Choroid plexus epithelial cell (primary cell): ENCODE measurements around the gene IL10.
A peak's percentile ranks its signal among the peaks of the same experiment; 100 is the strongest.

ENCODE experiments used
- DNase-seq: peaks from one replicate; pipeline ENCODE4 v3.0.0-alpha.2; 2010; ENCODE audit warnings: low read depth
- H3K4me3 ChIP-seq: 2 replicates; pipeline ENCODE4 v1.5.1; 2011; ENCODE audit warnings: low read depth, mild to moderate bottlenecking, control low read depth, low read length, moderate library complexity
- CTCF ChIP-seq: conservative IDR thresholded peaks from 2 replicates; pipeline ENCODE4 v1.5.1; 2011; ENCODE audit warnings: low read depth, mild to moderate bottlenecking, control low read depth, inconsistent platforms, low read length, moderate library complexity

Gene IL10

DNA sequence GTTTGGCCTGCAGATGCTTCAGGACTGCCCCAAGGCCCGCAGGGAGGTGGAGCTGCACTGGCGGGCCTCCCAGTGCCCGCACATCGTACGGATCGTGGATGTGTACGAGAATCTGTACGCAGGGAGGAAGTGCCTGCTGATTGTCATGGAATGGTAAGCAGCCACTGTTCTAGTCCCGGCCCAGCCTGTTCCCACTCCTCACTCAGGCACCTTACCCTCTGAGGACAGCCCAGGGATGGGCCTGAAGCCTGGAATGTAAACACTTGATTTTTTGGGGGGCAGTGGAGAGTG lies 43.7 kb downstream of the IL10 start:
- TF ChIP-seq CTCF = no peak
- DNase-seq = no peak
- H3K4me3 ChIP-seq = no peak overlapping the region

- no peak overlapping the region for H3K4me3 ChIP-seq
- TF ChIP-seq CTCF = no peak
- DNase-seq = no peak
These were observed 44.2 kb downstream of the IL10 start for GRCh38 chr1:206727981-206728696.

GRCh38 chr1:206725109-206725963 lies 47.0 kb downstream of the IL10 start:
- peak; percentile 72 for DNase-seq
- TF ChIP-seq CTCF = peak; percentile 85
- H3K4me3 ChIP-seq = no peak overlapping the region

DNA sequence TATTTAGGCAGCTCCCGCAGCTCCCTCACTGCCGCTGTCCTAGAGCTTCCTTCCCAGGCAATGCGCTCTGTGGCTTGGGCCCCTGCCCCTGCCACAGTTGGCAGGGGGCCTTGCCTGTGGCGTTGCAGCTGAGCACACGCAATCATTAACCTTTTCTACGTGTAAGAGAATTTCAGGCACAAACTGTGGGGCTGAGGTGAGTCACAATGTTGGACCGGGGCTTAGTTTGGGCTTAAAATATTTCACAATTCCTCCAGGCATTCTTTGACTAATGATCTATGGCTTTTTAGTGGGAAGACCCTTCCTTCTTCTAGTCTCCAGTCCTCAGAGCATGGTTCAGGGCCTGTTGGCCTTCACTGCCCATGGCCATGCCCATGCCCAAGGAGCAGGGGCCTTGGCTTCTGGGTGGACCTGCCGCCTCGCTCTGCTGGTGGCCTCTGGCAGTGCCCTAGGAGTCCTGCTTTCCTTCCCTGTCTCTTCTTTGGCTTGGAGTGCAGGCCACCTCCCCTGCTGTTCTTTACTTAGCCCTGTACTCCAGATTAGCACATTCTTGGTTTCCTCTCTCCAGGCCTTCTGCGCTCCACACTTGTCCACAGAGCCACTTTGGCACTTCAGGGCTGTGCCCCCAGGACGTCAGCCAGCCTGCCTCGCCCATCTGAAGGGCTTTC lies 48.4 kb downstream of the IL10 start:
- peak; percentile 17 for TF ChIP-seq CTCF
- peak; percentile 87 for DNase-seq
- H3K4me3 ChIP-seq = no peak overlapping the region

DNA sequence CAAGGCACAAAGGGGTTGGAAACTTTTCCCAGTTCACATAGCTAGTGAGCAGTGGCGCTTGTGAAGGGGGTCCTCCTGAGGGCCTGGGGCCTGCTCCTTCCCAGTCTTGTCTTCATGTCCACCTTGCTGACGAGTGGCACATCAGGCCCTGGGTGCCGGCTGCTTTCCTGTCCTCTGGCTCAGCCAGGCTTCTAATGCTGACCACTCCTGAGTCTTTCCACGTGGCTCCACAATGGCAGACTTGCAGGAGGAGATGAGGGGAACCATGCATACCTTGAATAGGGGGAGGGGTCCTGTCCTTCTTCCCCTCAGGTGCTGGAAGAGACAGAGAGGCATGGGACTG lies 48.9 kb downstream of the IL10 start:
- DNase-seq = no peak
- no peak for TF ChIP-seq CTCF
- H3K4me3 ChIP-seq = no peak overlapping the region

- no peak for DNase-seq
- TF ChIP-seq CTCF = no peak
- H3K4me3 ChIP-seq = no peak overlapping the region
These were observed 49.4 kb downstream of the IL10 start for GRCh38 chr1:206722751-206723461.
